H1 (cell line): Measurements from ENCODE around the gene MAP3K13. TPM values are rescaled to one million over a fixed set of nuclear protein-coding genes. Genes with fewer than 3 reads are reported as not detected.
A peak's percentile ranks its signal among the peaks of the same experiment; 100 is the strongest.

Experiments used
- CTCF ChIA-PET: fragments of 300-600 bp; sonication (Branson Sonifier 250); formaldehyde crosslinking; loops from one replicate; lab custom pipeline; 2021; ENCODE audit not compliant: partially characterized antibody; lab: Charles Lee
- POLR2A ChIA-PET: fragments of 300-600 bp; sonication (Branson Sonifier 250); formaldehyde crosslinking; loops from one replicate; lab custom pipeline; 2021; ENCODE audit warnings: inconsistent platforms; ENCODE audit not compliant: partially characterized antibody; lab: Charles Lee
- DNase-seq, 2 experiments: peaks; one replicate each; pipeline versions ENCODE4 v3.0.0 to v3.0.0-alpha.2; 2010 to 2022; ENCODE audit warnings: low spot score in 2 of 2, low read depth in 1 of 2, mixed read lengths in 1 of 2
- FAIRE-seq: peaks from 2 replicates; lab custom pipeline; 2011; peaks lifted over from hg19 to GRCh38; lab: Jason Lieb, UNC
- H2AFZ ChIP-seq: 2 replicates; pipeline ENCODE4 v1.8.1; 2012; ENCODE audit warnings: low read length, inconsistent platforms
- H2AK5ac ChIP-seq: 2 replicates; pipeline ENCODE4 v1.6.1; 2013; ENCODE audit warnings: low read depth, low read length
- H2BK120ac ChIP-seq: replicated peaks from 2 replicates; pipeline ENCODE3; 2013; ENCODE audit warnings: low read depth, low read length, inconsistent platforms
- H2BK12ac ChIP-seq: 2 replicates; pipeline ENCODE4 v1.6.1; 2013; ENCODE audit warnings: low read depth, low read length
- H2BK15ac ChIP-seq: 2 replicates; pipeline ENCODE4 v1.6.1; 2013; ENCODE audit warnings: low read length
- H2BK20ac ChIP-seq: 2 replicates; pipeline ENCODE4 v1.6.1; 2013; ENCODE audit warnings: low read length
- H2BK5ac ChIP-seq: 2 replicates; pipeline ENCODE4 v1.6.1; 2013; ENCODE audit warnings: low read depth, low read length
- H3K14ac ChIP-seq: 2 replicates; pipeline ENCODE4 v1.6.1; 2013; ENCODE audit warnings: inconsistent platforms; ENCODE audit not compliant: insufficient read length
- H3K18ac ChIP-seq: 2 replicates; pipeline ENCODE4 v1.6.1; 2013; ENCODE audit warnings: low read length; ENCODE audit errors: extremely low read depth
- H3K23ac ChIP-seq: 2 replicates; pipeline ENCODE4 v1.6.1; 2013; ENCODE audit warnings: inconsistent platforms; ENCODE audit not compliant: insufficient read length
- H3K23me2 ChIP-seq: 2 replicates; pipeline ENCODE4 v1.6.1; 2013; ENCODE audit warnings: low read depth, low read length
- H3K27ac ChIP-seq: 2 replicates; pipeline ENCODE4 v1.6.1; 2011; ENCODE audit warnings: low read depth, low read length, inconsistent platforms
- H3K27me3 ChIP-seq, 4 experiments: replicated peaks in 1 of 4; 1 replicate in 1 of 4; 2 replicates in 3 of 4; pipeline versions ENCODE4 v1.6.1 to v1.8.1; 2011 to 2013; ENCODE audit warnings: low read length in 3 of 4, mild to moderate bottlenecking in 3 of 4, inconsistent platforms in 2 of 4, mixed read lengths in 2 of 4, moderate library complexity in 1 of 4; ENCODE audit not compliant: control insufficient read depth in 3 of 4, insufficient read depth in 3 of 4; ENCODE audit errors: extremely low read depth in 1 of 4
- H3K36me3 ChIP-seq, 4 experiments: 2 replicates each; pipeline versions ENCODE4 v1.6.1 to v1.8.1; 2011 to 2013; ENCODE audit warnings: mild to moderate bottlenecking in 4 of 4, low read length in 3 of 4, moderate library complexity in 2 of 4, control low read depth in 1 of 4, inconsistent platforms in 1 of 4; ENCODE audit not compliant: insufficient read depth in 4 of 4, control insufficient read depth in 2 of 4
- H3K4ac ChIP-seq: replicated peaks from 2 replicates; pipeline ENCODE3; 2013; ENCODE audit warnings: low read length, low read depth, mixed read lengths, inconsistent platforms; ENCODE audit not compliant: insufficient read length
- H3K4me1 ChIP-seq, 4 experiments: replicated peaks in 1 of 4; 1 replicate in 1 of 4; 2 replicates in 3 of 4; pipeline versions ENCODE4 v1.6.1 to v1.8.1; 2011 to 2013; ENCODE audit warnings: low read length in 3 of 4, inconsistent platforms in 2 of 4, mixed read lengths in 1 of 4; ENCODE audit not compliant: insufficient read depth in 4 of 4, control insufficient read depth in 3 of 4
- H3K4me2 ChIP-seq, 2 experiments: 2 replicates each; pipeline versions ENCODE4 v1.6.1 to v1.8.1; 2011 to 2013; ENCODE audit warnings: low read depth in 2 of 2, low read length in 2 of 2, control low read depth in 1 of 2, inconsistent platforms in 1 of 2, mild to moderate bottlenecking in 1 of 2; ENCODE audit not compliant: insufficient read depth in 1 of 2
- H3K4me3 ChIP-seq, 4 experiments: fragments of 200-600, 300-600 bp in 1 of 4; sonication (generic), shearing (Covaris generic), sonication (Bioruptor Twin) in 1 of 4; 2 replicates each; pipeline versions ENCODE4 v1.5.1 to v1.8.1; 2011 to 2016; ENCODE audit warnings: low read length in 4 of 4, low read depth in 3 of 4, control low read depth in 2 of 4, inconsistent platforms in 2 of 4, mild to moderate bottlenecking in 2 of 4, mixed read lengths in 1 of 4, moderate library complexity in 1 of 4; ENCODE audit not compliant: insufficient read depth in 2 of 4; ENCODE audit errors: extremely low read depth in 1 of 4
- H3K56ac ChIP-seq: replicated peaks from 2 replicates; pipeline ENCODE3; 2013; ENCODE audit warnings: low read depth, mild to moderate bottlenecking, mixed read lengths, low read length, inconsistent platforms; ENCODE audit not compliant: insufficient read length
- H3K79me1 ChIP-seq: 2 replicates; pipeline ENCODE4 v1.6.1; 2013; ENCODE audit warnings: low read depth, low read length, control low read depth
- H3K79me2 ChIP-seq, 2 experiments: 2 replicates each; pipeline versions ENCODE4 v1.6.1 to v1.8.1; 2012 to 2013; ENCODE audit warnings: low read length in 2 of 2, mild to moderate bottlenecking in 2 of 2, inconsistent platforms in 1 of 2; ENCODE audit not compliant: insufficient read depth in 2 of 2, control insufficient read depth in 1 of 2
- H3K9ac ChIP-seq, 4 experiments: replicated peaks in 1 of 4; 1 replicate in 1 of 4; 2 replicates in 3 of 4; pipeline versions ENCODE4 v1.6.1 to v1.8.1; 2011 to 2013; ENCODE audit warnings: low read depth in 3 of 4, low read length in 3 of 4, control low read depth in 2 of 4, mild to moderate bottlenecking in 2 of 4, moderate library complexity in 2 of 4, inconsistent platforms in 1 of 4; ENCODE audit errors: extremely low read depth in 1 of 4
- H3K9me3 ChIP-seq, 2 experiments: 2 replicates each; pipeline versions ENCODE4 v1.6.1 to v1.8.1; 2012 to 2013; ENCODE audit warnings: mild to moderate bottlenecking in 2 of 2, moderate library complexity in 2 of 2, control low read depth in 1 of 2, inconsistent platforms in 1 of 2, low read depth in 1 of 2, low read length in 1 of 2, mixed read lengths in 1 of 2; ENCODE audit not compliant: insufficient read depth in 2 of 2
- H4K20me1 ChIP-seq, 2 experiments: replicated peaks in 1 of 2; 2 replicates each; pipeline versions ENCODE3 to v1.8.1; 2011 to 2013; ENCODE audit warnings: inconsistent platforms in 2 of 2, low read length in 2 of 2, mild to moderate bottlenecking in 1 of 2; ENCODE audit not compliant: insufficient read depth in 2 of 2, control insufficient read depth in 1 of 2
- H4K5ac ChIP-seq: 2 replicates; pipeline ENCODE4 v1.6.1; 2013; ENCODE audit warnings: low read length, low read depth, mixed read lengths, inconsistent platforms; ENCODE audit not compliant: insufficient read length
- H4K8ac ChIP-seq: 2 replicates; pipeline ENCODE4 v1.8.0; 2013; ENCODE audit warnings: mild to moderate bottlenecking, moderate library complexity, low read length, inconsistent platforms; ENCODE audit not compliant: insufficient read depth; ENCODE audit errors: extremely low read depth
- H4K91ac ChIP-seq: replicated peaks from 2 replicates; pipeline ENCODE3; 2013; ENCODE audit warnings: low read length, mixed read lengths, inconsistent platforms; ENCODE audit not compliant: insufficient read length
- BACH1 ChIP-seq: IDR thresholded peaks from 2 replicates; pipeline ENCODE4 v1.6.1; 2012; ENCODE audit warnings: low read length, improper control_type of control experiment
- CTBP2 ChIP-seq: IDR thresholded peaks from 2 replicates; pipeline ENCODE4 v1.7.0; 2011; ENCODE audit warnings: borderline replicate concordance, mild to moderate bottlenecking, moderate library complexity, mixed read lengths, low read length; ENCODE audit not compliant: insufficient read depth, insufficient read length
- EP300 ChIP-seq, 2 experiments: IDR thresholded peaks; 1 replicate in 1 of 2; 2 replicates in 1 of 2; pipeline ENCODE4 v1.6.1; 2011 to 2012; ENCODE audit warnings: low read depth in 2 of 2, low read length in 2 of 2, mild to moderate bottlenecking in 2 of 2, borderline replicate concordance in 1 of 2, inconsistent platforms in 1 of 2, moderate library complexity in 1 of 2
- HDAC2 ChIP-seq, 2 experiments: fragments of 300-600 bp in 1 of 2; sonication (generic) in 1 of 2; IDR thresholded peaks; 2 replicates each; pipeline ENCODE4 v1.6.1; 2011 to 2012; ENCODE audit warnings: low read depth in 2 of 2, low read length in 2 of 2, mild to moderate bottlenecking in 2 of 2, moderate library complexity in 2 of 2, borderline replicate concordance in 1 of 2, inconsistent platforms in 1 of 2
- JUN ChIP-seq: IDR thresholded peaks from 2 replicates; pipeline ENCODE4 v1.6.1; 2011; ENCODE audit warnings: low read depth, mild to moderate bottlenecking, improper control_type of control experiment, low read length
- NANOG ChIP-seq: IDR thresholded peaks from 2 replicates; pipeline ENCODE4 v1.6.1; 2011; ENCODE audit warnings: low read length, low read depth, mild to moderate bottlenecking, inconsistent platforms; ENCODE audit not compliant: insufficient read depth, poor library complexity, severe bottlenecking
- SP4 ChIP-seq: IDR thresholded peaks from 2 replicates; pipeline ENCODE4 v1.6.1; 2012; ENCODE audit warnings: low read length, inconsistent platforms
- SUZ12 ChIP-seq: fragments of 200-600 bp; sonication (generic); IDR thresholded peaks from 2 replicates; pipeline ENCODE4 v1.6.1; 2012; ENCODE audit warnings: mild to moderate bottlenecking, inconsistent platforms, low read length, moderate library complexity, mixed read lengths
- TAF1 ChIP-seq: IDR thresholded peaks from 2 replicates; pipeline ENCODE4 v1.6.1; 2011; ENCODE audit warnings: mild to moderate bottlenecking, low read depth, low read length
- TCF12 ChIP-seq: IDR thresholded peaks from 2 replicates; pipeline ENCODE4 v1.6.1; 2011; ENCODE audit warnings: low read depth, mild to moderate bottlenecking, low read length
- YY1 ChIP-seq: IDR thresholded peaks from 2 replicates; pipeline ENCODE4 v1.6.1; 2011; ENCODE audit warnings: low read depth, mild to moderate bottlenecking, low read length
- WGBS, 2 experiments: shearing (Covaris generic) in 1 of 2; methylation state at CpG; one replicate each; pipeline versions ENCODE4 v1.1.6 to v1.1.7; 2013 to 2015; ENCODE audit warnings: low lambda C conversion rate in 2 of 2, mixed read lengths in 2 of 2, inconsistent platforms in 1 of 2, low coverage in 1 of 2, missing lambda C conversion rate in 1 of 2; ENCODE audit not compliant: insufficient replicate concordance in 2 of 2, insufficient coverage in 1 of 2, insufficient read length in 1 of 2; ENCODE audit errors: extremely low coverage in 1 of 2, missing lambda C conversion rate in 1 of 2; 5-methylcytosine and 5-hydroxymethylcytosine counted together
- polyA plus RNA-seq, 7 experiments: library from polyadenylated mRNA; depleted of rRNA in 3 of 7; stranded (reverse) in 5 of 7; unstranded in 2 of 7; fragments of >200 nt in 5 of 7; fragments of 200-250 nt in 2 of 7; gene quantifications; 1 replicate in 5 of 7; 2 replicates in 1 of 7; 4 replicates in 1 of 7; pipeline versions ENCODE4 v1.2.1 to v1.2.3, GENCODE V29; 2011 to 2013; ENCODE audit warnings: missing spikeins in 2 of 7, mixed read lengths in 2 of 7
- total RNA-seq: library from RNA; stranded (reverse); fragmentation: NEBNext Ultra II Directional; extraction: Animal tissue kit (Norgen Biotek cat#: 25700); gene quantifications from 2 replicates; pipeline ENCODE4 v1.2.1, GENCODE V29; 2021
- TF ChIP-seq, protein P1 (sequence below): IDR thresholded peaks from 2 replicates; pipeline ENCODE4 v1.6.1; 2012; ENCODE audit warnings: low read length, inconsistent platforms

MAP3K13 gene
- total and polyA plus RNA-seq, 2 of the 8 experiments (the other 6 are each of a cell fraction or from before 2014, with no cell fraction given), result 6.8 to 17.9 TPM

DNA sequence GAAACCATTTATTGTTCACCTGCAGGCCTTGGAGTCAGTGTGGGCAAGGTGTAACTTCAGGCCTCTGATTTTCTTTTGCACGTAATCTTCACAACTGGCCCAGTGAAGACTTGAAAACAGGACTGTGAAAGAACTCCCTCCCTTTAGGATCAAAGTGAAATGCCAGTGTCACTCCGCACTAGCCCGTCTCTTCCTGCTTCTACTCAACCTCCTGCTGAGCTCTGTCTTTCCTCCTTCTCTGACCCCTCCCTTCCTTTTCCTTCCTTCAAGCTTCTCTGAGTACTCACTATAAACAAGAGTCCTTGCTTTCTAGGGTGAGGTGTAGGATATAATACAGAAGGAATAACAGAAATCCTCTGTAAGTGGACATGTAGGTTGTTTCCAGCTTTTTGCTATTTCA lies 107.4 kb downstream of the MAP3K13 start:
- Histone ChIP-seq H3K4me2 (peak overlapping the region; percentile 2 to 41; a peak in 2 of 4 replicates), H2BK15ac (no peak overlapping the region), H2BK12ac (no peak overlapping the region), H3K14ac (no peak overlapping the region), H3K9me3 (no peaks in the 10 kb centered on the region), H3K79me1 (no peaks in the 10 kb centered on the region), H3K79me2 (no peaks in the 10 kb centered on the region), H3K23ac (no peak overlapping the region), H2AFZ (no peak overlapping the region), H3K56ac (no peak overlapping the region), H3K36me3 (no peaks in the 10 kb centered on the region), H3K18ac (no peak overlapping the region), H3K4me1 (peaks cover 0 to 4% (median 3%) of the 10 kb centered on the region in 4 experiments; a peak in 3 of 7 replicates), H4K8ac (no peak overlapping the region), H2BK120ac (no peak overlapping the region), H3K23me2 (no peaks in the 10 kb centered on the region), H3K27ac (no peak overlapping the region), H3K9ac (no peak overlapping the region), H4K5ac (no peak overlapping the region), H3K4ac (no peak overlapping the region), H2BK20ac (no peak overlapping the region), H2AK5ac (no peak overlapping the region), H3K27me3 (no peaks in the 10 kb centered on the region), H3K4me3 (no peak overlapping the region), H4K20me1 (no peaks in the 10 kb centered on the region), H4K91ac (no peak overlapping the region), H2BK5ac (no peak overlapping the region)
- ChIA-PET POLR2A (interaction anchor here (0.9 to 1.6 kb wide), 4 partner anchors 9 to 29 kb away, joined by 3 to 6 read pairs (median 4); partner anchors contain the start of gene TMEM41A), CTCF (interaction anchor here (1.3 to 2.7 kb wide), 3 partner anchors 9 to 117 kb away, joined by 3 to 18 read pairs (median 4); no protein-coding TSS in a partner anchor)
- 27% methylated on average over 3 of the region's 3 CpGs; no CpG with 5 or more reads in 1 of the 2 experiments for WGBS, 2 experiments
- peak in 1 of 2 experiments; percentile 49 for DNase-seq
- FAIRE-seq, result peak; percentile 89
- TF ChIP-seq TCF12 (no peak), BACH1 (no peak), SP4 (no peak), JUN (no peak), EP300 (IDR thresholded peaks at IDR 0.05; ENCODE audit: borderline replicate concordance in 1 of 2, low read depth in 2 of 2, low read length in 2 of 2) (no peak), HDAC2 (IDR thresholded peaks at IDR 0.05; ENCODE audit: borderline replicate concordance in 1 of 2, low read depth in 2 of 2, low read length in 2 of 2) (no peak), CTBP2 (no peak), SUZ12 (no peak), NANOG (no peak), YY1 (no peak), TAF1 (no peak)
- TF ChIP-seq, protein P1, sequence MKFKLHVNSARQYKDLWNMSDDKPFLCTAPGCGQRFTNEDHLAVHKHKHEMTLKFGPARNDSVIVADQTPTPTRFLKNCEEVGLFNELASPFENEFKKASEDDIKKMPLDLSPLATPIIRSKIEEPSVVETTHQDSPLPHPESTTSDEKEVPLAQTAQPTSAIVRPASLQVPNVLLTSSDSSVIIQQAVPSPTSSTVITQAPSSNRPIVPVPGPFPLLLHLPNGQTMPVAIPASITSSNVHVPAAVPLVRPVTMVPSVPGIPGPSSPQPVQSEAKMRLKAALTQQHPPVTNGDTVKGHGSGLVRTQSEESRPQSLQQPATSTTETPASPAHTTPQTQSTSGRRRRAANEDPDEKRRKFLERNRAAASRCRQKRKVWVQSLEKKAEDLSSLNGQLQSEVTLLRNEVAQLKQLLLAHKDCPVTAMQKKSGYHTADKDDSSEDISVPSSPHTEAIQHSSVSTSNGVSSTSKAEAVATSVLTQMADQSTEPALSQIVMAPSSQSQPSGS, result no peak
